GM18858 (cell line): Measurements from ENCODE around the gene VWA1.
"Not testable (repeated sequence)": the region's sequence is repeated elsewhere in the genome, so short reads cannot be mapped to it uniquely, and the experiment has no call there.

Experiments used
- ATAC-seq: cut with Tn5 transposase; IDR thresholded peaks from one replicate; pipeline ENCODE4 v1.9.1; 2021; ENCODE audit not compliant: unreplicated experiment

Gene VWA1

GRCh38 chr1:1434824-1435105 lies 725 bp upstream of the VWA1 start:
- ATAC-seq = no peak

GRCh38 chr1:1435911-1436629 lies 580 bp downstream of the VWA1 start:
- no peak for ATAC-seq

- no peak for ATAC-seq
Measured at GRCh38 chr1:1436630-1437032, 1.1 kb downstream of the VWA1 start.

- no peak for ATAC-seq
Measured at GRCh38 chr1:1437033-1437903, 1.8 kb downstream of the VWA1 start.

- no peak for ATAC-seq
Measured at GRCh38 chr1:1437904-1438376, 2.5 kb downstream of the VWA1 start.

GRCh38 chr1:1438531-1439381 lies 3.3 kb downstream of the VWA1 start:
- ATAC-seq = no peak

GRCh38 chr1:1439546-1440261 lies 4.2 kb downstream of the VWA1 start:
- no peak for ATAC-seq

- ATAC-seq = no peak
Measured at GRCh38 chr1:1440262-1441001, 4.9 kb downstream of the VWA1 start.

- ATAC-seq = no peak
Measured at GRCh38 chr1:1441002-1441888, 5.8 kb downstream of the VWA1 start.

GRCh38 chr1:1442069-1442770 lies 6.7 kb downstream of the VWA1 start:
- no peak for ATAC-seq

GRCh38 chr1:1446631-1447030 lies 11.1 kb downstream of the VWA1 start:
- not testable (repeated sequence) for ATAC-seq

GRCh38 chr1:1449099-1449739 lies 13.7 kb downstream of the VWA1 start, which contains the start of gene ATAD3C:
ATAD3C (plus strand) TSS chr1:1449689; CDS start chr1:1450684, 995 bp downstream.
- no peak for ATAC-seq

GRCh38 chr1:1450616-1451015 lies 15.1 kb downstream of the VWA1 start:
- not testable (repeated sequence) for ATAC-seq

- ATAC-seq = no peak
Measured at GRCh38 chr1:1451696-1452364, 16.3 kb downstream of the VWA1 start.

- ATAC-seq = not testable (repeated sequence)
Measured at GRCh38 chr1:1452365-1452739, 16.9 kb downstream of the VWA1 start.

GRCh38 chr1:1452882-1453281 lies 17.4 kb downstream of the VWA1 start:
- no peak for ATAC-seq

GRCh38 chr1:1454286-1455056 lies 19.0 kb downstream of the VWA1 start:
- not testable (repeated sequence) for ATAC-seq
